ENCODE data around the gene TAF11L10.
"Not testable (repeated sequence)": the region's sequence is repeated elsewhere in the genome, so short reads cannot be mapped to it uniquely, and the experiment has no call there.

TAF11L10 gene

DNA sequence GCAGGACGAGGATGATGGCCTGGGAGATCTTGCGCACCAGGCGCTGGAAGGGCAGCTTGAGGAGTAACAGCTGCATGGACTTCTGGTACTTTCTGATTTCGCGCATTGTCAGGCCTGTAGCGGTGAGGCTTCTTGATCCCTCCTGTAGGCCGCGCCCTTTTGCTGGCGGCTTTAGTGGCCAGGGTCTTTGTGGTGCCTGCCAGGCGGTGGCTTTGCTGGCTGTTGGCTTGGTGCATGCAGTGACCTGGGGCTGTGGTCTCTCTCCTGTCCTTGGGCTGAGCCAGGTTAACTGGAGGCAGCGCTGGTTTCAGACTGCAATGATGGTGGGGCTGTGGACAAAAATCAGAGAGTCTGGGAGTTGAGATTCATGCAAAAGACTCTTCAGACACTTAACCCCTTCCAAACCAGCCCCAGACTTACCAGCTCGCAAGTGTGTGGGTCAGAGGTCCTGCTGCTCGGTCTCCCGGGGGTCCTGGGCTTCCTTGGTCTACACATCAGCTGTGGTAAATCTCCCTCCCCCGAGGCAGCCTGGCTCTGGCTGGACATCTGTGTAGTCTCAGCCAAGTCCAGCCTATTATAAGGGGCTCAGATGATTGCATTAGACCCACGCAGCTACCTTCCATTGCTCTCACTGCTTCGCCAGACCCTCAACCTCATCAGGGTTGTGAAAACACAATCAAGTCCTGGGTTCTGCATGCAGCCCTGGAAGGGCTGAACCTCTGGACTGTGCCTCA, 17.4 kb upstream of the TAF11L10 start:
- Histone ChIP-seq H3K56ac (ENCODE audit: low read length) (no peak overlapping the region), H3K79me1 (ENCODE audit: low read length) (no peaks in the 10 kb centered on the region), H4K5ac (ENCODE audit: low read length) (no peak overlapping the region), H2AK5ac (ENCODE audit: low read length) (no peak overlapping the region), H3K27me3 (ENCODE audit: insufficient read depth, low read length, poor library complexity) (no peaks in the 10 kb centered on the region), H3K4ac (ENCODE audit: low read depth, low read length) (no peak overlapping the region), H3K4me1 (ENCODE audit: control insufficient read depth, low read depth, low read length) (no peaks in the 10 kb centered on the region), H2BK5ac (ENCODE audit: low read length) (no peak overlapping the region), H2BK15ac (replicated peaks; ENCODE audit: low read depth) (no peak overlapping the region), H3K4me3 (ENCODE audit: low read length) (no peak overlapping the region), H2BK120ac (ENCODE audit: low read depth, low read length) (no peak overlapping the region), H3K23ac (ENCODE audit: low read length) (no peak overlapping the region), H3K79me2 (ENCODE audit: control insufficient read depth, insufficient read depth, low read length) (no peaks in the 10 kb centered on the region), H3K9ac (ENCODE audit: low read length) (no peak overlapping the region), H4K8ac (ENCODE audit: low read depth, low read length) (no peak overlapping the region), H3K4me2 (ENCODE audit: low read length) (no peak overlapping the region), H3K36me3 (ENCODE audit: control insufficient read depth, insufficient read depth, low read length) (no peaks in the 10 kb centered on the region), H3K18ac (ENCODE audit: low read length) (no peak overlapping the region), H3K27ac (ENCODE audit: low read depth, low read length) (no peak overlapping the region)
- DNase-seq, result no peak
- no CpG with 5 or more reads among the region's 17 CpGs for WGBS (ENCODE audit: extremely low coverage, insufficient coverage, low lambda C conversion rate)

DNA sequence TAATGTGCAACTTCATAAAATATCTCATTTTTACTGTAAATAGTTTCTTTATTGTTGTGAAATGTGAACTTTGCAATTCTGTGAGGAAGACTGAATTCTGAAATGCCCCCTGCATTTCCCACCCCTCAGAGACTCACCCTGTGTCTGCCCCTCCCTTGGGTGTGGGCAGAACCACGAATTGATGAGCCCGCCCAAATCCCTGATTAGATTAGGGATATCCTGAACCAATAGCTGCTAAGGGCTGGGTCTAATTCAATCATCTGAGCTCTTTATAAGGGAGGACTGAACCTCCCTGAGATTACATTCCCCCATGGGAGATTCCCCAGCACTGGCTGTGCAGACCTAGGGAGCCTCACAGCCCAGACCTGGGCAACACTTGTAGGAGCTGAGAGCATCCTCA, 12.5 kb upstream of the TAF11L10 start, which contains the start of gene TAF11L12:
TSS of gene TAF11L12 (plus strand) at position 301 of the 400 bp plus-strand sequence.
- H2BK15ac ChIP-seq (replicated peaks; ENCODE audit: low read depth); H3K36me3 ChIP-seq (ENCODE audit: control insufficient read depth, insufficient read depth, low read length); H2BK5ac ChIP-seq (ENCODE audit: low read length); H3K79me1 ChIP-seq (ENCODE audit: low read length); H3K4me1 ChIP-seq (ENCODE audit: control insufficient read depth, low read depth, low read length); H3K56ac ChIP-seq (ENCODE audit: low read length); H3K4me2 ChIP-seq (ENCODE audit: low read length); H3K18ac ChIP-seq (ENCODE audit: low read length); H3K27me3 ChIP-seq (ENCODE audit: insufficient read depth, low read length, poor library complexity); H2AK5ac ChIP-seq (ENCODE audit: low read length); H3K4ac ChIP-seq (ENCODE audit: low read depth, low read length); H3K79me2 ChIP-seq (ENCODE audit: control insufficient read depth, insufficient read depth, low read length); H2BK120ac ChIP-seq (ENCODE audit: low read depth, low read length); H3K23ac ChIP-seq (ENCODE audit: low read length); H4K5ac ChIP-seq (ENCODE audit: low read length); H3K27ac ChIP-seq (ENCODE audit: low read depth, low read length); DNase-seq; H3K4me3 ChIP-seq (ENCODE audit: low read length); H3K9ac ChIP-seq (ENCODE audit: low read length); H4K8ac ChIP-seq (ENCODE audit: low read depth, low read length): not testable (repeated sequence)
- WGBS (ENCODE audit: extremely low coverage, insufficient coverage, low lambda C conversion rate), result no CpG with 5 or more reads among the region's 2 CpGs

DNA sequence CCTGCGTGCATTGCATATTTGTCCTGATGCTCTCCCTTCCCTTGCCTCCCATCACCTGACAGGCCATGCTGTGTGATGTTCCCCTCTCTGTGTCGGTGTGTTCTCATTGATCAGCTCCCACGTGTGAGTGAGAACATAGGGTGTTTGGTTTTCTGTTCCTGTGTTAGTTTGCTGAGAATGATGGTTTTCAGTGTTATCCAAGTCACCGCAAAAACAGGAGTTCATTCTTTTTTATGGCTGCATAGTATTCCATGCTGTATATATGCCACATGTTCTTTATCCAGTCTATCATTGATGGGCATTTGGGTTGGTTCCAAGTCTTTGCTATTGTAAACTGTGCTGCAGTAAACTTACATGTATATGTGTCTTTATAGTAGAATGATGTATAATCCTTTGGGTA, 9.8 kb upstream of the TAF11L10 start:
- not testable (repeated sequence) for H3K23ac ChIP-seq (ENCODE audit: low read length); H3K4me3 ChIP-seq (ENCODE audit: low read length); H3K56ac ChIP-seq (ENCODE audit: low read length); H2BK5ac ChIP-seq (ENCODE audit: low read length); H3K4me2 ChIP-seq (ENCODE audit: low read length); H4K8ac ChIP-seq (ENCODE audit: low read depth, low read length); H3K79me1 ChIP-seq (ENCODE audit: low read length); H4K5ac ChIP-seq (ENCODE audit: low read length); H3K4me1 ChIP-seq (ENCODE audit: control insufficient read depth, low read depth, low read length); H3K27me3 ChIP-seq (ENCODE audit: insufficient read depth, low read length, poor library complexity); DNase-seq; H3K4ac ChIP-seq (ENCODE audit: low read depth, low read length); H2BK120ac ChIP-seq (ENCODE audit: low read depth, low read length); H3K9ac ChIP-seq (ENCODE audit: low read length); H3K18ac ChIP-seq (ENCODE audit: low read length); H2BK15ac ChIP-seq (replicated peaks; ENCODE audit: low read depth); H3K27ac ChIP-seq (ENCODE audit: low read depth, low read length); H3K36me3 ChIP-seq (ENCODE audit: control insufficient read depth, insufficient read depth, low read length); H3K79me2 ChIP-seq (ENCODE audit: control insufficient read depth, insufficient read depth, low read length); H2AK5ac ChIP-seq (ENCODE audit: low read length)
- no CpG with 5 or more reads among the region's 4 CpGs for WGBS (ENCODE audit: extremely low coverage, insufficient coverage, low lambda C conversion rate)

DNA sequence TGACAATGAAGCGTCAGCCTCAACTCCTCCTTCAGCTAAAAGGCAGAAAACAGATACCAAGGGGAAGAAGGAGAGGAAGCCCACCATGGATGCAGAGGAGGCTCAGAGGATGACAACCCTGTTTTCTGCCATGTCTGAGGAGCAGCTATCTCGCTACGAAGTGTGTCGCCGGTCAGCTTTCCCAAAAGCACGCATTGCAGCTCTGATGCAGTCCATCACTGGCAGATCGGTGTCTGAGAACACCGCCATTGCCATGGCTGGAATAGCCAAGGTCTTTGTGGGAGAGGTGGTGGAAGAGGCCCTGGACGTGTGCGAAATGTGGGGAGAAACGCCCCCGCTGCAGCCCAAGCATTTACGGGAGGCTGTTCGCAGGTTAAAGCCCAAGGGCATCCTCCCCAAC, 7.3 kb upstream of the TAF11L10 start:
- Histone ChIP-seq H3K4me3 (ENCODE audit: low read length) (no peak overlapping the region), H3K4ac (ENCODE audit: low read depth, low read length) (no peak overlapping the region), H2BK15ac (replicated peaks; ENCODE audit: low read depth) (no peak overlapping the region), H3K9ac (ENCODE audit: low read length) (no peak overlapping the region), H3K4me2 (ENCODE audit: low read length) (no peak overlapping the region), H3K23ac (ENCODE audit: low read length) (no peak overlapping the region), H4K8ac (ENCODE audit: low read depth, low read length) (no peak overlapping the region), H4K5ac (ENCODE audit: low read length) (no peak overlapping the region), H3K56ac (ENCODE audit: low read length) (no peak overlapping the region), H3K79me1 (ENCODE audit: low read length) (no peaks in the 10 kb centered on the region), H2AK5ac (ENCODE audit: low read length) (no peak overlapping the region), H3K18ac (ENCODE audit: low read length) (no peak overlapping the region), H3K27me3 (ENCODE audit: insufficient read depth, low read length, poor library complexity) (no peaks in the 10 kb centered on the region), H3K27ac (ENCODE audit: low read depth, low read length) (no peak overlapping the region), H2BK5ac (ENCODE audit: low read length) (no peak overlapping the region), H2BK120ac (ENCODE audit: low read depth, low read length) (no peak overlapping the region), H3K79me2 (ENCODE audit: control insufficient read depth, insufficient read depth, low read length) (no peaks in the 10 kb centered on the region), H3K36me3 (ENCODE audit: control insufficient read depth, insufficient read depth, low read length) (no peaks in the 10 kb centered on the region), H3K4me1 (ENCODE audit: control insufficient read depth, low read depth, low read length) (no peaks in the 10 kb centered on the region)
- no peak for DNase-seq
- WGBS (ENCODE audit: extremely low coverage, insufficient coverage, low lambda C conversion rate), result no CpG with 5 or more reads among the region's 14 CpGs

DNA sequence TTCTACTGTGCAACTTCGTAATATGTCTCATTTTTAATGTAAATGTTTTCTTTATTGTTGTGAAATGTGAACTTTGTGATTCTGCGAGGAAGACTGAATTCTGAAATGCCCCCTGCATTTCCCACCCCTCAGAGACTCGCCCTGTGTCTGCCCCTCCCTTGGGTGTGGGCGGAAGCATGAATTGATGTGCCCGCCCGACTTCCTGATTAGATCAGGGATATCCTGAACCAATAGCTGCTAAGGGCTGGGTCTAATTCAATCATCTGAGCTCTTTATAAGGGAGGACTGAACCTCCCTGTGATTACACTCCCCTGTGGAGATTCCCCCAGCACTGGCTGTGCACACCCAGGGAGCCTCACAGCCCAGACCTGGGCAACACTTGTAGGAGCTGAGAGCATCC, 6.3 kb upstream of the TAF11L10 start, which contains the start of gene TAF11L11:
TSS of gene TAF11L11 (plus strand) at position 304 of the 400 bp plus-strand sequence.
- DNase-seq; H3K4ac ChIP-seq (ENCODE audit: low read depth, low read length); H3K56ac ChIP-seq (ENCODE audit: low read length); H3K27me3 ChIP-seq (ENCODE audit: insufficient read depth, low read length, poor library complexity); H3K79me2 ChIP-seq (ENCODE audit: control insufficient read depth, insufficient read depth, low read length); H4K5ac ChIP-seq (ENCODE audit: low read length); H3K4me3 ChIP-seq (ENCODE audit: low read length); H3K27ac ChIP-seq (ENCODE audit: low read depth, low read length); H3K18ac ChIP-seq (ENCODE audit: low read length); H2AK5ac ChIP-seq (ENCODE audit: low read length); H3K23ac ChIP-seq (ENCODE audit: low read length); H3K4me2 ChIP-seq (ENCODE audit: low read length); H3K79me1 ChIP-seq (ENCODE audit: low read length); H3K36me3 ChIP-seq (ENCODE audit: control insufficient read depth, insufficient read depth, low read length); H2BK5ac ChIP-seq (ENCODE audit: low read length); H2BK120ac ChIP-seq (ENCODE audit: low read depth, low read length); H2BK15ac ChIP-seq (replicated peaks; ENCODE audit: low read depth); H3K9ac ChIP-seq (ENCODE audit: low read length); H3K4me1 ChIP-seq (ENCODE audit: control insufficient read depth, low read depth, low read length); H4K8ac ChIP-seq (ENCODE audit: low read depth, low read length): not testable (repeated sequence)
- no CpG with 5 or more reads among the region's 6 CpGs for WGBS (ENCODE audit: extremely low coverage, insufficient coverage, low lambda C conversion rate)

DNA sequence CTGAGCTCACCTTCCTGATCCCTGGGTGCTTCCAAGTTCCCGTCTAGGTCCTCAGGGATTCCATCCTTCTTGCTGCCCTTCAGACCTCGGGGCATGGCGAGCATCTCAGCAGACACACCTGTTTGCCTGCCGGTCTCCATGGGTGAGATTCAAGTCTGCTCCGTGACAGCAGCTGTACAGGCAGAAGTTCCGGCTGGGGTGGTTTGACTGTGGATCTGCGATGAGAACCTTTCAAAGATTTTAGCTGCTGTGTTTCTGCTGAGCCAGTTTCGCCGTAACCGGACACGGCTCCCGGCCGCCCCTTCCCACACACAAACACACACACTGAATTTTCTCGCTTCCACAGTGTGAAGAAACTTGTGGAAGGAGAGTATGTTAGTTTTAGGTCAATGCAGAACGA, 3.4 kb downstream of the TAF11L10 start, which contains the start of gene TAF11L9:
TSS of gene TAF11L9 (minus strand) at position 140 of the 400 bp plus-strand sequence.
- not testable (repeated sequence) for H2BK5ac ChIP-seq (ENCODE audit: low read length); H4K8ac ChIP-seq (ENCODE audit: low read depth, low read length); H3K4me2 ChIP-seq (ENCODE audit: low read length); H3K56ac ChIP-seq (ENCODE audit: low read length); H3K79me2 ChIP-seq (ENCODE audit: control insufficient read depth, insufficient read depth, low read length); H2BK120ac ChIP-seq (ENCODE audit: low read depth, low read length); H3K27ac ChIP-seq (ENCODE audit: low read depth, low read length); DNase-seq; H3K36me3 ChIP-seq (ENCODE audit: control insufficient read depth, insufficient read depth, low read length); H3K4me3 ChIP-seq (ENCODE audit: low read length); H3K4ac ChIP-seq (ENCODE audit: low read depth, low read length); H3K27me3 ChIP-seq (ENCODE audit: insufficient read depth, low read length, poor library complexity); H4K5ac ChIP-seq (ENCODE audit: low read length); H3K18ac ChIP-seq (ENCODE audit: low read length); H3K9ac ChIP-seq (ENCODE audit: low read length); H2AK5ac ChIP-seq (ENCODE audit: low read length); H3K23ac ChIP-seq (ENCODE audit: low read length); H3K4me1 ChIP-seq (ENCODE audit: control insufficient read depth, low read depth, low read length); H3K79me1 ChIP-seq (ENCODE audit: low read length); H2BK15ac ChIP-seq (replicated peaks; ENCODE audit: low read depth)
- WGBS (ENCODE audit: extremely low coverage, insufficient coverage, low lambda C conversion rate), result no CpG with 5 or more reads among the region's 15 CpGs

Data from mesendoderm (in vitro differentiated cells).